Frontal cortex (tissue), 4 donors: ENCODE data around the gene PHACTR4. TPM values are rescaled to one million over a fixed set of nuclear protein-coding genes. Genes with fewer than 3 reads are reported as not detected.
"Not testable (repeated sequence)": the region's sequence is repeated elsewhere in the genome, so short reads cannot be mapped to it uniquely, and the experiment has no call there.

Experiments
- DNase-seq, 2 donors: peaks; one replicate each; pipeline ENCODE4 v3.0.0; 2012; ENCODE audit warnings: low spot score in 2 of 2
- FAIRE-seq: peaks from 2 replicates; lab custom pipeline; 2012; peaks lifted over from hg19 to GRCh38; lab: Jason Lieb, UNC
- total RNA-seq: library from RNA; depleted of rRNA; stranded (reverse); fragments of >200 nt; gene quantifications from one replicate; pipeline ENCODE4 v1.2.3, GENCODE V29; 2014
- donor health status: control.
- donor health status: control.
- donor health status: control.

The PHACTR4 gene
- 10.6 TPM for total RNA-seq

DNA sequence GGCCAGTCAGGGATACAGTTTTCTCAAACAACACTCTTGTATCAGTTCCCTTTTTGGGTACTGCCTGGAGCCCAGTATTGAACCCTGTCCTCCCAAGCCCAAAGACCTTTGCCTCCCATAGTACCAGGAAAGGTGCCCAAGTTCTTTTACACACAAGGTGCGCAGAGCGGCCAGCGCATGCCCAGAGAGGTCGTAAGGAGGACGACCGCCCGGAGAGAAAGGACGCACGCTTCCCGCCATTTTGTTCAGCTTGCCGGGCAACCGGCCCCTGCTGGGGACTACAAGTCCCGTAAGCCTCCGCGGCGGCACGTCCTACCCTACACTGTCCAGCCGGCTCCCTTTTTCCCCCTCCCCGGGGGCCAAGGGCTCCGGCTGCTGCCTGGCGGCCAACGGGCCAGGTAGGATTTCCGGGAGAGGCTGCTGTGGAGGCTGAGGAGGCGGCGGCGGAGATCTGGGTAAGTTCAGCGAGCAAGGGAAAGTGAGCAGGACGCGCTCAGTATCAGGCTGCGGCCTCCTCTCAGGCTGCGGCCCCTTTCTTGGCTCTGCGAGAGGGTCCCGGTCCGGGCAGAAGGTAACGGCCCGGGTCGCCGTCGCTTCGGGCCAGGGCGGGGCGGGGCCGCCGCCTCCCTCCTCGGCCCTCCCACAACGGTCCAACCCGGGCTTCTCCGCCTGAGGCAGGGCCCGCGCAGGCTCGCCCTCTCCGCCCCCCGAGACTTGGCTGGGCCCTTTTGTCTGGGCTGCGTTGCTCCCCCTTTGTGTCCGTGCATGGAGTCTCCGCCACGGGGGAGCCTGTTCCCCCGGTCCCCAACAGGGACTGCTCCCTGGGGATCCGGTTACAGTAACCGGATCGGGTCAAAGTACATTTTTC, at the start of gene PHACTR4:
TSS of gene PHACTR4 (plus strand) at position 370 of the 868 bp plus-strand sequence. CDS start 37,708 bp downstream, outside the sequence.
- no peak for FAIRE-seq
- peak; percentile 91 for DNase-seq

DNA sequence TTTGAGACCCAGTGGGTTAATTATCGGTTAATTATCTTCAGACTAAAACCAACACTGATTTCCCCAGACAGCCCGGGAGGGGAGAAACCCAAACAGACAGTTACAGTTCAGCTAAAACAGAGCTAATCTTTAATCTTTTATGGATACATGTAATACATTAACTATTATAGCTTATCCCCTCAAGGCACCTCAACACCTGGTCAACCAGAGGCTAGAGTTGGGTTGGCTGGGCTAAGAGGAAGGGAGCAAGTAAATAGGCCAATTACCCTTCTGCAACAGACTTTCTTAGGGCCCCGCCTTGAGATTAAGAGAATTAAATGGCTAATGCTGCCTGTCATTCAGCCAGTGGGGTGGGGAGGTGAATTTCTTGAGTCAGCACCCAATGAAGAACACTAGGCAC, 47.3 kb upstream of the PHACTR4 start:
- no peak for FAIRE-seq
- DNase-seq: no peak

DNA sequence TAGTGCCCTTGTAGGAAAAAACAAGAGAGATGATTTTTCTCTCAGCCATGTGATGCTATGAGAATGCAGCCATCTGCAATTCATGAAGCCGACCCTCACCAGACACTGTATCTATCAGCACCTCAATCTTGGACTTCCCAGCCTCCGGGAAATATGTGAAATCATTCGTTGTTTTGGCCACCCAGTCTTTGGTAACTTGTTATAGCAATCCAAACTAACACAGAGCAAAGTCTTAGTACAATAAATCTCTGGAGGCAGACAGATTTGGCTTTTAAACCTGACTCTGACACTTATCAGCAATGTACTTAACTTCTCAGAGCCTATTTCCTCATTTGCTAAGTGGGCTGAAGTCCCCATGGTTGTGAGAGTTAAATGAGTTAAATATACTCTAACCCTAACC, 45.8 kb upstream of the PHACTR4 start:
- DNase-seq (no peak), FAIRE-seq (no peak)

DNA sequence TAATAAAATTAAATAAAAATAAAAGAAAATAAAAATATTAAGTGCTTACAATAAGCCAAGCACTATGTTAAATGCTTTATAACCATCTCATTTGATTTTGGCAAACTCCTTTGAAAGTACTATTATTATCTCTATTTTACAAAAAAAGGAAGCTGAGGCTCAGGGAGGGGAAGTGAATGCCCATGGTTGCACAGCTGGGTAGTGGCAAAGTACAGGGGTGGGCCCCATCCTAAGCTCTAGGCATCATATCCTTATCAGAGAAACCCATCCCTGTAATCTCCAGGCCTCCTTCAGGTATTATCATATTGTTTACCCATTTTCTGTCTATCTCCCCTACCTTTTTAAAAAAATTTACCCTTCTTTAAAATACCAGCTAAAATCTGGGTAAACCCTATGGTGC, 43.0 kb upstream of the PHACTR4 start:
- no peak for DNase-seq
- FAIRE-seq: no peak

DNA sequence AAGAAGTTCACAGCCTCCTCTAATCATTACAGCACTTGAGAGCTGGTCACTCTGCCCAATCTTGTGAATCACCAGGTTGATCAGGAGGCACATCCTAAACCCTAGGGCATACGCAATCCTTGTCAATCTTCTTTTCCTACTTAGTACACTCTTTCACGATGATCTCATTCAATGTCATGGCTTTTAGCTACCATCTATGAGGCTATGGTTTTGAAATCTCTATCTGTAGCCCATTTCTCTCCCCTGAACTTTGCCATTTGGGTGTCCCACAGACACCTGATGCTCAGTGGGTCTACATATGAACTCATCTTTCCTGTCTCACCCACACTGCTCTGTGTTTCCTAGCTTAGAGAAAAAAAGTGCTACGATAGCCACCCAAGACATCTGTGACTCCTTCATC, 42.6 kb upstream of the PHACTR4 start:
- DNase-seq (no peak), FAIRE-seq (no peak)

DNA sequence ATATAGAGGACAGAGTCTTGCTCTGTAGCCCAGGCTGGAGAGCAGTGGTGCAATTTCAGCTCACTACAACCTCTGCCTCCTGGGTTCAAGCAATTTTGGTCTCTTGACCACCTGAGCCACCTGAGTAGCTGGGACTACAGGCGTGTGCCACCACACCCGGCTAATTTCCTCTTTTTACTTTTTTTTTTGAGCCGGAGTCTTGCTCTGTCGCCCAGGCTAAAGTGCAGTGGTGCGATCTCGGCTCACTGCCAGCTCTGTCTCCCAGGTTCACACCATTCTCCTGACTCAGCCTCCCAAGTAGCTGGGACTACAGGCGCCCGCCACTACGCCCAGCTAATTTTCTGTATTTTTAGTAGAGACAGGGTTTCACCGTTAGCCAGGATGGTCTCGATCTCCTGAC, 42.1 kb upstream of the PHACTR4 start:
- not testable (repeated sequence) for DNase-seq, FAIRE-seq

DNA sequence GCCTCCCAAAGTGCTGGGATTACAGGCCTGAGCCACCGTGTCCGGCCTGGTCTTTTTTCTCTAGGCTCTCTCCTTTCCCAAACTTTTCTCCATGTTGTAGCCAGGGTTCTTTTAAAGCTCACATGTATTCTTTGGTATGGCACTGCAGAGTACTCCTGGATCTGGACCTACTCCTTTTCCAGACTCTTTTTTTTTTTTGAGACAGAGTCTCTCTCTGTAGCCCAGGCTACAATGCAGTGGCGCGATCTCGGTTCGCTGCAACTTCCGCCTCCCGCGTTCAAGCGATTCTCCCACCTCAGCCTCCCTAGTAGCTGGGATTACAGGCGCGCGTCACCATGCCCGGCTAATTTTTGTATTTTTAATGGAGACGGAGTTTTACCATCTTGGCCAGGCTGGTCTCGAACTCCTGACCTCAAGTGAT, 41.3 kb upstream of the PHACTR4 start:
- no peak for DNase-seq
- FAIRE-seq: no peak

DNA sequence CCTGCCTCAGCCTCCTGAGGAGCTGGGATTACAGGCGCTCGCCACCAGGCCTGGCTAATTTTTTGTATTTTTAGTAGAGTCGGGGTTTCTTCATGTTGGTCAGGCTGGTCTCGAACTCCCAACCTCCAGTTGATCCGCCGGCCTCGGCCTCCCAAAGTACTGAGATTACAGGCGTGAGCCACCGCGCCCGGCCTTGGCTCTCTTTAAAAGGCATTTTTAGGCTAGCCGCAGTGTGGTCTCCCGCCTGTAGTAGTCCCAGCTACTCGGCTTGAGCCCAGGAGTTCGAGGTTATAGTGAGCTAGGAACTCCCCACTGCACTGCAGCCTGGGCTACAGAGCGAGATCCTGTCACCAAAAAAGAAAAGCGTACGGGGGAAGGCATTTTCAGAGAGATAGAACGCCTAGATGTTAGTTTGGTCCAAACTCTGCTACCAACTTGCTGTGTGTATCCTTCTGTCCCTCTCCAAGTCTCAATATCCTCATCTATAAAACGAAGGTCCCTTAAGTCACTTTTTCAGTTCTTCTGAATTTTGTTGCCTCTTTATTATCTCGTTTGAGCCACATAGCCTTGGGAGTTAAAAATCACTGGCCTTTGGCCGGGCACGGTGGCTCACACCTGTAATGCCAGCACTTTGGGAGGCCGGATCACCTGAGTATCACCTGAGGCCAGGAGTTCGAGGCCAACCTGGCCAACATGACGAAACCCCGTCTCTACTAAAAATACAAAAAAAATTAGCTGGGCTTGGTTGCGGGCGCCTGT, 40.0 kb upstream of the PHACTR4 start:
- FAIRE-seq (no peak), DNase-seq (no peak)

DNA sequence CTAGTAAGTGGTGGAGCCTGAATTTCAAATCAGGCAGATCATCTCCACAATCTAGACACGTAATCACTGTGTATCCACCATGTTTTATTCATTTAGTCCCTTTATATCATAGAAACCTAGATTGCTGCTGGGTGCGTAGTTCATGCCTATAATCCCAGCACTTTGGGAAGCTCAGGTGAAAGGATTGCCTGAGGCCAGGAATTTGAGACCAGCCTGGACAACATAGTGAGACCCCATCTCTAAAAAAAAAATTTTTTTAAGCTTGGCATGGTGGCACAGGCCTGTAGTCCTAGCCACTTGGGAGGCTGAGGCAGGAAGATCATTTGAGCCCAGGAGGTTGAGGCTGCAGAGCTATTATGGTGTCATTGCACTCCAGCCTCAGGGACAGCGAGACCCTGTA, 30.6 kb upstream of the PHACTR4 start:
- no peak for DNase-seq
- no peak for FAIRE-seq

DNA sequence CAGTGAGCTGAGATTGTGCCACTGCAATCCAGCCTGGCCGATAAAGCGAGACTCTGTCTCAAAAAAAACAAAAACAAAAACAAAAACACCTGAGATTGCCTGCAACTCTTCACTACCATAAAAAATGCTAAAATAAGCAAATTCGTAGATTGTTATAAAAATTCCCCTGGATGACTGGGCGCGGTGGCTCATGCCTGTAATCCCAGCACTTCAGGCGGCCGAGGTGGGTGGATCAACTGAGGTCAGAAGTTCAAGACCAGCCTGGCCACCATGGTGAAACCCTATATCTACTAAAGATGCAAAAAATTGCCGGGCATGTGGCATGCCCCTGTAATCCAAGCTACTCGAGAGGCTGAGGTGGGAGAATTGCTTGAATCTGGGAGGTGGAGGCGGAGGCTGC, 30.0 kb upstream of the PHACTR4 start:
- no peak for FAIRE-seq

DNA sequence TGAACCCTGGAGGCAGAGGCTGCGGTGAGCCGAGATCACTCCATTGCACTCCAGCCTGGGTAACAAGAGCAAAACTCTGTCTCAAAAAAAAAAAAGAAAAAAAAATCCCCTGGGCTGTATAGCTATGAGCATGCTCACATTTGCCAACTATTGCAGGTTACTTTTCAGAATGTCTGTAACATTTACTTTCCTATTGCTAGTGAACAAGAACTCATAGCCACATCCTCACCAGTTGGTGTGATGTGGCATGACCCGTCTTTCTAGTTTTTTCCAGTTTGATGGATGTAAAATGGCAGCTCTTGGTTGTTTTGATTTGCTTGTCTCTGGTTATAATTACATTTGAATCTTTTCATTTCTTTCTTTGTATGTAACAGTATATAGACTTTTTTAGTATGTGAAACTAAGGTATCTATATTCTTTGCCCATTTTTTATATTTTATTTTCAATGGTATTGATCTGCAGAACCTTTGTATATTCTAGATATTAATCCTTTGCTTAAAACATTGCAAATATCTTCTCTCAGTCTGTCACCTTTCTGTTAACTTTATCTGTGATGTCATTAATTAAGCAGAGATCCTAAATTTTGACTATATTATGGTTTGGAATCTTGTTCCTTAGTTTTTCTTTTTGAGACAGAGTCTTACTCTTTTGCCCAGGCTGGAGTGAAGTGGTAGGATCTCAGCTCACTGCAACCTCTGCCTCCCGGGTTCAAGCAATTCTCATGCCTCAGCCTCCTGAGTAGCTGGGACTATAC, 29.1 kb upstream of the PHACTR4 start:
- no peak for DNase-seq
- FAIRE-seq: no peak

More for the DNA sequence above, 30.0 kb upstream of the PHACTR4 start:
- DNase-seq: no peak

DNA sequence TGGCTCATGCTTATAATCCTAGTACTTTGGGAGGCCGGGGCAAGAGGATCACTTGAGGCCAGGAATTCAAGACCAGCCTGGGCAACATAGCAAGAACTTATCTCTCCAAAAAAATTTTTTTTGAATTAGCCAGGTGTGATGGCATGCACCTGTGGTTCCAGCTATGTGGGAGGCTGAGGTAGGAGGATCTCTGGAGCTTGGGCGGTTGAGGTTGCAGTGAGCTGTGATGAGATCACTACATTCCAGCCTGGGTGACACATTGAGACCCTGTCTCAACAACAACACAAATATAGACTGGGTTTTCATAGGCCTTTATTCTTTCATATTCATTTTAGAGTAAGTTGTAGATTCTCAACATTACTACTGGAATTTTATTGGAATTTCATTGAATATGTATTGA, 27.9 kb upstream of the PHACTR4 start:
- no peak for FAIRE-seq
- DNase-seq: no peak

DNA sequence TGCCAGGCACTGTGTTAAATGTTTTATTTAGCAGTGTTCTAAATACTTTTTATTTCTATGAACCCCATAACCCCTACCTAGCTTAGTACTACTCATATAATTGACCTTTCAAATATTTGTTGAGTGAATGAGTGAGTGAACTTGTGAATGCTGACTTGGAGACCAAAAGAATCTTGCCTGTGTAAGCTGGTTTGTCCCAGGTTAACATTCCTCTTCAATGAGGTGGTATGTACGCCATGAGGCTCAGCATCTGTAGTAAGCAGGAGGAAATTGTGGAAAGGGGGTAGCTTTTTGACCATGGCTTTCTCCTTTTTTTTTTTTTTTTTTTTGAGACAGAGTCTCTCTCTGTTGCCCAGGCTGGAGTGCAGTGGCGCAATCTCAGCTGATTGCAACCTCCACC, 26.1 kb upstream of the PHACTR4 start:
- DNase-seq: no peak
- FAIRE-seq: no peak

DNA sequence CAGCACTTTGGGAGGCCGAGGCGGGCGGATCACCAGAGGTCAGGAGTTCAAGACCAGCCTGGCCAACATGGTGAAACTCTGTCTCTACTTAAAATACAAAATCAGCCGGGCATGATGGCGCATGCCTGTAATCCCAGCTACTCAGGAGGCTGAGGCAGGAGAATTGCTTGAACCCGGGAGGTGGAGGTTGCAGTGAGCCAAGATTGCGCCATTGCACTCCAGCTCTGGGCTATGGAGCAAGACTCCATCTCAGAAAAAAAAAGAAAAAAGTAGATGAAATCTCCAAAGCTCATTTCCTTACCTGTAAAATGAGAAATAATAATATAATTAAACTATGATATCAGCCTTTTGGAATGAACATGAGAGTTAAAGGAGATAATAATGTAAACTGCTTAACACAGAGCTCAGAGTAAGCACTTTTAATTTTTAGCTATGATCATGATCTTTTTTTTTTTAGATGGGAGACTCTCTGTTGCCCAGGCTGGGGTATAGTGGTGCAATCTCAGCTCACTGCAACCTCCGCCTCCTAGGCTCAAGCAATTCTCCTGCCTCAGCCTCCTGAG, 16.2 kb upstream of the PHACTR4 start:
- not testable (repeated sequence) for DNase-seq, FAIRE-seq

DNA sequence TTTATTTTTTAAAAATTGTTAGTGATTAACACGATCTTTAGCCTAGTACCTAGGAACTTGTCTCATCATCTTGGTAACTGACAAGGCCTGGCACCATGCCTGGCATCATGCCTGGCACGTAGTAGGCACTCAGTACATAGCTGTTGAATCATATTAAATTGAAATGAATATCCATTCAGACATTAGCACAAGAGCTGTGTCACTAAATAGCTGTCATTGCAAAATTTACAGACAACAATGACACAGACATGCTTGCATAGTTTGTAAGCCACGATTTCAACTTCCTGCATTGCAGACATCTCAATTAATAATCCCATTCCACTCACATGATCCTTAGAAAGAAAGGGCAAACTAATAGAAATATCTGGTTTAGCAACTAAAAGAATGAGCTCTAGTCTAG, 15.4 kb upstream of the PHACTR4 start:
- no peak for FAIRE-seq
- no peak for DNase-seq

DNA sequence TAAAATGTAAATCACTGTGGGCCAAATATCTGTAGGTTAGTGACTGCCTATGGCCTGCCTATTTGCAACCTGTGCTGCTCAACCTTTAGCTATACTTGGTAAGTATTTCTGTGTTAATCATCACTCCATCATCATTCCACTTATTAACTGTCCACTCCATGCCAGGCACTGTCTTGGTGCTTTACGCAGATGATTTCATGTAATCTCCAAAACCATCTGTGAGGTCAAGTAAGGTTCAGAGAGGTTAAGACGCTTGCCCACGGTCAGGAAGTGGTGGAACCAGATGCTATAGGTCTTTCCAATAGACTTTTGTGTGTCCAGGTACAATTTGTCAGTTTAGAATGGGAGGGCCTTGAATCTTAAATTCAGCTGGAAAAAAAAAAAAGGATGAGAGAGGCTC, 10.8 kb upstream of the PHACTR4 start:
- FAIRE-seq (no peak), DNase-seq (no peak)

DNA sequence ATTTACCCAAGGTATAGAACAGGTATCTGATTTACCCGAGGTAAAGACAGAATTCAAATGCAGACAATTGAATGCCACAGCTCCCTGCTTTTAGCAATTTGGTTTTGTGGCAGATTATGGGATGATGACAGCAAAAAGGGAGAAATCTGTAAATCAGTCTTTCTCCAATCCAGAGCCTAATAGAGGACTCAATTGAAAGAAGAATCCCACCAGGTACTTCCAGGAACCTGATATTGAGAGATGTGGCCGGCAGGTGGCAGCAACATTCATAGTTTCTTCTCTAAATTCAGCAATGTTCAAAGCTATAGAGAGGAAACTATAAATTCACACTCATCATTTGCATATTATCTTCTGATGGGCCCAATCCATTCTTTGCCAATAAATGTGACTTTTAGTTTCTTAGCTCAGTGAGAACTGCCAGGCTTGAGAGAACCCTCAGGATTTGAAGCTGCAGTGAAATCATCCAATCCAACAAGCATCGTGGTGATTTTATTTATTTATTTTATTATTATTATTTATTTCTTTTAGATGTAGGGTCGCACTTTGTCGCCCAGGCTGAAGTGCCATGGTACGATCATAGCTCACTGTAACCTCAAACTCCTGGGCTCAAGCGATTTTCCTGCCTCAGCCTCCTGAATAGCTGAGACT, 9.8 kb upstream of the PHACTR4 start:
- FAIRE-seq (no peak), DNase-seq (peak in 1 of 2 donors; percentile 54)

DNA sequence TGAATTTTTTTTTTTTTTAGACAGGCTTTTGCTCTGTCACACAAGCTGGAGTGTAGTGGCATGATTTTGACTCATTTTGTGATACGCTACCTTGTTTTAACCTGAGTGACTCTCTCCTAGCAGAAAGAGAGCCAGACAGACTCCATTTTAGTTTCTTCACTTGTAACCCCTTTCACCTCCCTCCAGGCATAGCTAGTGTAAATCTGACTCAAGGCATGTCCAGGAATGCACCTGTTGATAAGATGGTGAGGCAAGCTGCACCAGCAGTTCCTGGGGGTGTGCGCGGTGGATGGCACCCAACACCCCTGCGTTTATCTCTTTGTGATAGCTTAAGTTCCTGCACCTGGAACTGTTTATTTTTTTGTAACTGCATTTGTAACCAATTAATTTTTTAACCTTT, 4.7 kb upstream of the PHACTR4 start:
- DNase-seq: no peak
- no peak for FAIRE-seq

DNA sequence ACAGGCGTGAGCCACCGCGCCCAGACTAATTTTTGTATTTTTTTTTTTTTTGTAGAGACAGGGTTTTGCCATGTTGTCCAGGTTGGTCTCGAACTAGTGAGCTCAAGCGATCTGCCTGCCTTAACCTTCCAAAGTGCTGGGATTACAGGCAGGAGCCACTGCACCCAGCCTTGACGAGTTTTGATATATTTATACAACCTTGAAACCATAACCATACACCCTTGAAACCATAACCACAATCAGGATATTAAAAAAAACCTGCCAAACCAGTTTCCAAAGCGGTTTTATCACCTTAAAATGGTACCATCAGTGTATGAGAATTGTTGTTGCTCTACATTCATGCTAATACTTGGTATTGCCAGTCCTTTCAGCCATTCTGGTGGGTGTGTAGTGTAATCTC, 3.7 kb upstream of the PHACTR4 start:
- DNase-seq (no peak), FAIRE-seq (no peak)

DNA sequence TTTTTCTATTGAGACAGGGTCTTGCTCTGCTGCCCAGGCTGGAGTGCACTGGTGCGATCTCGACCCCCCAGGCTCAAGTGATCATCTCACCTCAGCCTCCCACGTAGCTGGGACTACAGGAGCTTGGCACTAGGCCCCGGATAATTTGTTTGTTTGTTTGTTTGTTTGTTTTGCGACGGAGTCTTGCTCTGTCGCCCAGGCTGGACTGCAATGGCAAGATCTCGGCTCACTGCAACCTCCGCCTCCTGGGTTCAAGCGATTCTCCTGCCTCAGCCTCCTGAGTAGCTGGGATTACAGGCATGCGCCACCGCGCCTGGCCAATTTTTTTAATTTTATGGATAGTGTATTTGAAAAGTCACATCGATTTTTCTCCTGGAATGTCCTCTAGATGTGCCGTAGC, 932 bp upstream of the PHACTR4 start:
- not testable (repeated sequence) for DNase-seq, FAIRE-seq
